Spleen (tissue), 11 donors: ENCODE measurements around the gene LIN37. TPM values are rescaled to one million over a fixed set of nuclear protein-coding genes. Genes with fewer than 3 reads are reported as not detected.

Source experiments
- DNase-seq: peaks from one replicate; pipeline ENCODE4 v3.0.0-alpha.2; 2020
- H3K27ac ChIP-seq, 8 donors: fragments of 200-600 bp; sonication (generic) in 7 of 8; 1 replicate in 4 of 8; 2 replicates in 4 of 8; pipeline versions ENCODE4 v1.5.0 to v1.8.0; 2016 to 2021; ENCODE audit warnings: inconsistent platforms in 4 of 8, mild to moderate bottlenecking in 4 of 8, moderate library complexity in 1 of 8
- H3K27me3 ChIP-seq, 7 donors: fragments of 200-600 bp; sonication (generic) in 6 of 7; replicated peaks in 1 of 7; 1 replicate in 4 of 7; 2 replicates in 3 of 7; pipeline versions ENCODE4 v1.5.0 to v1.8.0; 2016 to 2021; ENCODE audit warnings: inconsistent platforms in 3 of 7, mild to moderate bottlenecking in 1 of 7
- H3K36me3 ChIP-seq, 6 donors: fragments of 200-600 bp; sonication (generic) in 5 of 6; 1 replicate in 4 of 6; 2 replicates in 2 of 6; pipeline versions ENCODE4 v1.5.0 to v1.8.0; 2016 to 2021; ENCODE audit warnings: inconsistent platforms in 2 of 6
- H3K4me1 ChIP-seq, 6 donors: fragments of 200-600 bp; sonication (generic) in 5 of 6; 1 replicate in 3 of 6; 2 replicates in 3 of 6; pipeline versions ENCODE4 v1.5.0 to v1.8.0; 2016 to 2021; ENCODE audit warnings: inconsistent platforms in 3 of 6
- H3K4me3 ChIP-seq, 8 donors: fragments of 200-600 bp; sonication (generic) in 7 of 8; 1 replicate in 4 of 8; 2 replicates in 4 of 8; pipeline versions ENCODE4 v1.5.0 to v1.8.0; 2016 to 2021; ENCODE audit warnings: inconsistent platforms in 4 of 8, mild to moderate bottlenecking in 4 of 8, moderate library complexity in 2 of 8
- H3K9me3 ChIP-seq, 8 donors: fragments of 200-600 bp; sonication (generic) in 7 of 8; 1 replicate in 4 of 8; 2 replicates in 4 of 8; pipeline versions ENCODE4 v1.5.0 to v1.8.0; 2016 to 2021; ENCODE audit warnings: inconsistent platforms in 4 of 8
- CTCF ChIP-seq, 11 experiments: fragments of 200-600 bp in 7 of 11; fragments of 450-650 bp in 4 of 11; sonication (generic) in 4 of 11; IDR thresholded peaks in 8 of 11; conservative IDR thresholded peaks in 3 of 11; 1 replicate in 7 of 11; 2 replicates in 4 of 11; pipeline versions ENCODE4 v1.4.0 to v1.8.0; 2016 to 2021; ENCODE audit warnings: antibody characterized with exemption in 11 of 11, inconsistent platforms in 4 of 11, mild to moderate bottlenecking in 1 of 11
- POLR2A ChIP-seq, 3 donors: fragments of 450-650 bp; IDR thresholded peaks; one replicate each; pipeline ENCODE4 v1.5.1; 2017; ENCODE audit warnings: antibody characterized with exemption in 3 of 3, mild to moderate bottlenecking in 1 of 3
- POLR2AphosphoS5 ChIP-seq, 3 donors: sonication (generic); formaldehyde crosslinking; IDR thresholded peaks; one replicate each; pipeline ENCODE4 v1.5.1; 2017; ENCODE audit warnings: antibody characterized with exemption in 3 of 3
- WGBS, 5 donors: extraction: QIAGEN DNeasy Blood & Tissue Kit in 3 of 5; methylation state at CpG; one replicate each; pipeline versions ENCODE4 v1.1.5 to v1.1.7; 2013 to 2018; 5-methylcytosine and 5-hydroxymethylcytosine counted together
- intact Hi-C: fragments of 100-400 bp; cut with DNase I; formaldehyde crosslinking; loops from one replicate; pipeline ENCODE4 v1.15.0; 2023; ENCODE audit warnings: low total_unique reads
- polyA plus RNA-seq, 3 donors: library from polyadenylated mRNA; stranded (reverse); fragments of 200-250 nt; gene quantifications; one replicate each; pipeline ENCODE4 v1.2.1, GENCODE V29; 2013
- total RNA-seq, 7 donors: library from RNA; depleted of rRNA in 3 of 7; stranded (reverse); fragments of >200 nt in 3 of 7; fragmentation: NEBNext Ultra II Directional in 4 of 7; extraction: Animal tissue kit (Norgen Biotek cat#: 25700) in 4 of 7; gene quantifications; one replicate each; pipeline versions ENCODE4 v1.1.0 to v1.2.1, GENCODE V29; 2016 to 2021
- donor health status: healthy with polysubstance abuse.
- donor health status: DM: no; HTN: no; CAD: no; lungs with moderate emphysema.
- donor health status: DM: no; HTN: no; CAD: no.
- donor health status: Bipolar disorder and iron deficiency.
- donor health status: healthy.
- donor health status: DM: no; HTN: no; CAD: no.
- donor health status: DM: yes; HTN: yes; CAD: no.

Gene LIN37
- total and polyA plus RNA-seq, 10 donors = 7.0 to 28.5 (median 14.2) TPM

- H3K9me3 ChIP-seq = no peaks in the 10 kb centered on the region
- intact Hi-C loops = no loop called here
- H3K27me3 ChIP-seq = no peaks in the 10 kb centered on the region
- H3K36me3 ChIP-seq = peaks cover 0 to 100% (median 99%) of the 10 kb centered on the region in 6 donors
- TF ChIP-seq POLR2A (IDR thresholded peaks at IDR 0.05) = no peak
- TF ChIP-seq CTCF (IDR thresholded peaks at IDR 0.05 in 8 of 11, conservative IDR thresholded peaks at IDR 0.05 in 3 of 11) = no peak
- peak in 2 of 3 donors; percentile 24 to 55 for TF ChIP-seq POLR2AphosphoS5 (IDR thresholded peaks at IDR 0.05)
- H3K4me1 ChIP-seq = peaks cover 0 to 25% (median 4%) of the 10 kb centered on the region in 6 donors
- no peak overlapping the region for H3K4me3 ChIP-seq
- peak overlapping the region in 1 of 8 donors; percentile 6 for H3K27ac ChIP-seq
- 93 to 98% (median 96%) methylated on average over 8 of the region's 8 CpGs for WGBS, 5 donors
- DNase-seq = no peak
These were observed 14.1 kb upstream of the LIN37 start for GRCh38 chr19:35734273-35734672.

- Histone ChIP-seq H3K27me3 (no peaks in the 10 kb centered on the region), H3K36me3 (peaks cover 0 to 98% (median 95%) of the 10 kb centered on the region in 6 donors), H3K4me3 (no peak overlapping the region), H3K27ac (no peak overlapping the region), H3K4me1 (peaks cover 3 to 31% (median 10%) of the 10 kb centered on the region in 6 donors), H3K9me3 (no peaks in the 10 kb centered on the region)
- no peak for DNase-seq
- TF ChIP-seq POLR2A (IDR thresholded peaks at IDR 0.05) = no peak
- TF ChIP-seq POLR2AphosphoS5 (IDR thresholded peaks at IDR 0.05) = no peak
- TF ChIP-seq CTCF (IDR thresholded peaks at IDR 0.05 in 8 of 11, conservative IDR thresholded peaks at IDR 0.05 in 3 of 11) = no peak
- intact Hi-C loops = no loop called here
- WGBS, 5 donors = 88 to 96% (median 93%) methylated on average over 4 to 5 of the region's 5 CpGs
These were observed 13.5 kb upstream of the LIN37 start for GRCh38 chr19:35734889-35735288.

- no peak for DNase-seq
- no peak overlapping the region for H3K4me3 ChIP-seq
- peaks cover 0 to 75% (median 72%) of the 10 kb centered on the region in 6 donors for H3K36me3 ChIP-seq
- TF ChIP-seq POLR2AphosphoS5 (IDR thresholded peaks at IDR 0.05) (peak in 2 of 3 donors; percentile 34 to 70), POLR2A (IDR thresholded peaks at IDR 0.05) (no peak), CTCF (IDR thresholded peaks at IDR 0.05 in 8 of 11, conservative IDR thresholded peaks at IDR 0.05 in 3 of 11) (peak in 2 of 11 experiments; percentile 9 to 12)
- H3K27me3 ChIP-seq = no peaks in the 10 kb centered on the region
- intact Hi-C loops = no loop called here
- peak overlapping the region in 2 of 8 donors; percentile 19 to 46 for H3K27ac ChIP-seq
- peaks cover 8 to 54% (median 29%) of the 10 kb centered on the region in 6 donors for H3K4me1 ChIP-seq
- WGBS, 5 donors = 82 to 89% (median 85%) methylated on average over 15 to 22 of the region's 22 CpGs
- H3K9me3 ChIP-seq = no peaks in the 10 kb centered on the region
These were observed 11.2 kb upstream of the LIN37 start for GRCh38 chr19:35736913-35737886.
